Measurements from ENCODE around the gene ABHD8.

Gene ABHD8

GRCh38 chr19:17248011-17248776 lies 55.0 kb downstream of the ABHD8 start:
- Histone ChIP-seq H3K36me3 (ENCODE audit: insufficient read depth, low read length) (no peaks in the 10 kb centered on the region), H3K9ac (ENCODE audit: low read depth, low read length) (no peak overlapping the region), H3K27me3 (ENCODE audit: control insufficient read depth, insufficient read depth, low read length) (no peaks in the 10 kb centered on the region), H3K4me1 (ENCODE audit: control insufficient read depth, insufficient read depth, low read length) (peaks cover 31% of the 10 kb centered on the region), H3K4me2 (ENCODE audit: low read length) (no peak overlapping the region), H3K9me3 (replicated peaks; ENCODE audit: low read length) (no peaks in the 10 kb centered on the region), H3K4me3 (ENCODE audit: low read length) (no peak overlapping the region)

- H3K4me3 ChIP-seq (ENCODE audit: low read length): peak overlapping the region; percentile 65
- peak overlapping the region; percentile 78 for H3K4me2 ChIP-seq (ENCODE audit: low read length)
- no peaks in the 10 kb centered on the region for H3K9me3 ChIP-seq (replicated peaks; ENCODE audit: low read length)
- H3K4me1 ChIP-seq (ENCODE audit: control insufficient read depth, insufficient read depth, low read length): peaks cover 42% of the 10 kb centered on the region
- H3K9ac ChIP-seq (ENCODE audit: low read depth, low read length): peak overlapping the region; percentile 73
- H3K27me3 ChIP-seq (ENCODE audit: control insufficient read depth, insufficient read depth, low read length): no peaks in the 10 kb centered on the region
- H3K36me3 ChIP-seq (ENCODE audit: insufficient read depth, low read length): no peaks in the 10 kb centered on the region
Measured at GRCh38 chr19:17246681-17247425, 56.4 kb downstream of the ABHD8 start.

GRCh38 chr19:17245535-17245984 lies 57.7 kb downstream of the ABHD8 start, which contains the start of gene NR2F6:
Gene NR2F6, minus strand, starts transcription at chr19:17245919. Its CDS starts 699 bp downstream, at chr19:17245220.
- Histone ChIP-seq H3K4me1 (ENCODE audit: control insufficient read depth, insufficient read depth, low read length) (peaks cover 48% of the 10 kb centered on the region), H3K4me2 (ENCODE audit: low read length) (peak within 1 kb of the TSS; percentile 91), H3K36me3 (ENCODE audit: insufficient read depth, low read length) (peaks cover 2% of the 10 kb centered on the region), H3K4me3 (ENCODE audit: low read length) (peak within 1 kb of the TSS; percentile 96), H3K27me3 (ENCODE audit: control insufficient read depth, insufficient read depth, low read length) (no peaks in the 10 kb centered on the region), H3K9me3 (replicated peaks; ENCODE audit: low read length) (no peaks in the 10 kb centered on the region), H3K9ac (ENCODE audit: low read depth, low read length) (peak within 1 kb of the TSS; percentile 75)

- Histone ChIP-seq H3K9me3 (replicated peaks; ENCODE audit: low read length) (no peaks in the 10 kb centered on the region), H3K4me3 (ENCODE audit: low read length) (peak overlapping the region; percentile 96), H3K4me1 (ENCODE audit: control insufficient read depth, insufficient read depth, low read length) (peaks cover 48% of the 10 kb centered on the region), H3K4me2 (ENCODE audit: low read length) (peak overlapping the region; percentile 91), H3K9ac (ENCODE audit: low read depth, low read length) (peak overlapping the region; percentile 75), H3K36me3 (ENCODE audit: insufficient read depth, low read length) (peaks cover 9% of the 10 kb centered on the region), H3K27me3 (ENCODE audit: control insufficient read depth, insufficient read depth, low read length) (no peaks in the 10 kb centered on the region)
Measured at GRCh38 chr19:17244618-17245534, 58.3 kb downstream of the ABHD8 start.

GRCh38 chr19:17243830-17244617 lies 59.2 kb downstream of the ABHD8 start:
- Histone ChIP-seq H3K9me3 (replicated peaks; ENCODE audit: low read length) (no peaks in the 10 kb centered on the region), H3K4me3 (ENCODE audit: low read length) (peak overlapping the region; percentile 96), H3K36me3 (ENCODE audit: insufficient read depth, low read length) (peaks cover 10% of the 10 kb centered on the region), H3K4me1 (ENCODE audit: control insufficient read depth, insufficient read depth, low read length) (peaks cover 42% of the 10 kb centered on the region), H3K4me2 (ENCODE audit: low read length) (peak overlapping the region; percentile 91), H3K27me3 (ENCODE audit: control insufficient read depth, insufficient read depth, low read length) (no peaks in the 10 kb centered on the region), H3K9ac (ENCODE audit: low read depth, low read length) (peak overlapping the region; percentile 75)

- no peaks in the 10 kb centered on the region for H3K9me3 ChIP-seq (replicated peaks; ENCODE audit: low read length)
- peak overlapping the region; percentile 91 for H3K4me2 ChIP-seq (ENCODE audit: low read length)
- peaks cover 14% of the 10 kb centered on the region for H3K36me3 ChIP-seq (ENCODE audit: insufficient read depth, low read length)
- peaks cover 35% of the 10 kb centered on the region for H3K4me1 ChIP-seq (ENCODE audit: control insufficient read depth, insufficient read depth, low read length)
- H3K27me3 ChIP-seq (ENCODE audit: control insufficient read depth, insufficient read depth, low read length): no peaks in the 10 kb centered on the region
- peak overlapping the region; percentile 75 for H3K9ac ChIP-seq (ENCODE audit: low read depth, low read length)
- H3K4me3 ChIP-seq (ENCODE audit: low read length): peak overlapping the region; percentile 96
Measured at GRCh38 chr19:17243211-17243829, 59.9 kb downstream of the ABHD8 start.

GRCh38 chr19:17242431-17243208 lies 60.6 kb downstream of the ABHD8 start:
- H3K27me3 ChIP-seq (ENCODE audit: control insufficient read depth, insufficient read depth, low read length): no peaks in the 10 kb centered on the region
- peak overlapping the region; percentile 91 for H3K4me2 ChIP-seq (ENCODE audit: low read length)
- H3K4me3 ChIP-seq (ENCODE audit: low read length): peak overlapping the region; percentile 96
- peaks cover 21% of the 10 kb centered on the region for H3K36me3 ChIP-seq (ENCODE audit: insufficient read depth, low read length)
- no peak overlapping the region for H3K9ac ChIP-seq (ENCODE audit: low read depth, low read length)
- no peaks in the 10 kb centered on the region for H3K9me3 ChIP-seq (replicated peaks; ENCODE audit: low read length)
- H3K4me1 ChIP-seq (ENCODE audit: control insufficient read depth, insufficient read depth, low read length): peaks cover 35% of the 10 kb centered on the region

Data from skeletal muscle satellite cell (primary cell).